HepG2 (cell line): Measurements from ENCODE around the gene ADAR. TPM values are rescaled to one million over a fixed set of nuclear protein-coding genes. Genes with fewer than 3 reads are reported as not detected.

Source experiments
- ATAC-seq: fragments of 200-7000 bp; cut with Tn5 transposase; 3 replicates; pipeline ENCODE4 v1.9.1; 2020; ENCODE audit warnings: mild to moderate bottlenecking, moderate library complexity
- BruUV-seq: library from RNA; stranded (reverse); fragments of 400-500 nt; replicated peaks from 2 replicates; lab custom pipeline; 2021; lab: Mats Ljungman, UMichigan
- CTCF ChIA-PET: fragments of 300-600 bp; formaldehyde crosslinking; extraction: SDS; loops from one replicate; lab custom pipeline; 2021; ENCODE audit warnings: low total read pairs, inconsistent platforms, low intra/inter-chr PET ratio; lab: Yijun Ruan, JAX
- POLR2A ChIA-PET: fragments of 350-600 bp; sonication (Branson Sonifier 250); formaldehyde crosslinking; loops from one replicate; lab custom pipeline; 2020; ENCODE audit warnings: antibody characterized with exemption, inconsistent platforms; lab: Yijun Ruan, JAX
- DNase-seq: peaks from one replicate; pipeline ENCODE4 v3.0.0-alpha.2; 2015; ENCODE audit warnings: low spot score
- FAIRE-seq: peaks from 3 replicates; lab custom pipeline; 2011; peaks lifted over from hg19 to GRCh38; lab: Jason Lieb, UNC
- H2AFZ ChIP-seq: one replicate; pipeline ENCODE4 v1.6.1; 2011; ENCODE audit warnings: low read length, inconsistent platforms
- H3K27ac ChIP-seq: fragments of 300-600 bp; 3 replicates; pipeline ENCODE4 v1.8.0; 2011; ENCODE audit warnings: mixed run types, mild to moderate bottlenecking, mixed read lengths, low read length, inconsistent platforms; ENCODE audit not compliant: insufficient read depth; ENCODE audit errors: extremely low read length
- H3K27me3 ChIP-seq, 2 experiments: fragments of 200-600 bp in 1 of 2; 2 replicates in 1 of 2; 3 replicates in 1 of 2; pipeline versions ENCODE4 v1.6.0 to v1.8.0; 2011; ENCODE audit warnings: low read length in 2 of 2, mild to moderate bottlenecking in 2 of 2, moderate library complexity in 2 of 2, inconsistent platforms in 1 of 2; ENCODE audit not compliant: insufficient read depth in 2 of 2, control insufficient read depth in 1 of 2
- H3K36me3 ChIP-seq, 2 experiments: fragments of 200-600 bp in 1 of 2; replicated peaks in 1 of 2; 2 replicates in 1 of 2; 3 replicates in 1 of 2; pipeline versions ENCODE4 v1.5.1 to v1.8.0; 2011; ENCODE audit warnings: low read length in 2 of 2, inconsistent platforms in 1 of 2; ENCODE audit not compliant: insufficient read depth in 2 of 2, control insufficient read depth in 1 of 2
- H3K4me1 ChIP-seq: 2 replicates; pipeline ENCODE4 v1.5.1; 2012; ENCODE audit warnings: low read length, inconsistent platforms; ENCODE audit not compliant: insufficient read depth
- H3K4me2 ChIP-seq: 2 replicates; pipeline ENCODE4 v1.6.0; 2011; ENCODE audit warnings: low read depth, low read length, inconsistent platforms
- H3K4me3 ChIP-seq, 3 experiments: fragments of 200-600 bp in 1 of 3; sonication (generic), shearing (Covaris generic) in 1 of 3; replicated peaks in 1 of 3; 2 replicates each; pipeline ENCODE4 v1.5.1; 2011 to 2016; ENCODE audit warnings: low read length in 3 of 3, inconsistent platforms in 2 of 3, low read depth in 2 of 3, mild to moderate bottlenecking in 2 of 3, control low read depth in 1 of 3, mixed read lengths in 1 of 3; ENCODE audit not compliant: insufficient read depth in 1 of 3
- H3K79me2 ChIP-seq: one replicate; pipeline ENCODE4 v1.6.1; 2011; ENCODE audit warnings: low read length, inconsistent platforms; ENCODE audit not compliant: insufficient read depth
- H3K9ac ChIP-seq: 2 replicates; pipeline ENCODE4 v1.6.0; 2011; ENCODE audit warnings: mild to moderate bottlenecking, low read depth, low read length, inconsistent platforms; ENCODE audit not compliant: insufficient read depth
- H3K9me3 ChIP-seq: 2 replicates; pipeline ENCODE4 v1.5.1; 2012; ENCODE audit warnings: mild to moderate bottlenecking, low read length
- H4K20me1 ChIP-seq: 2 replicates; pipeline ENCODE4 v1.6.0; 2011; ENCODE audit warnings: inconsistent platforms, mild to moderate bottlenecking, low read length, moderate library complexity; ENCODE audit not compliant: insufficient read depth
- ARNT2 ChIP-seq: sonication (generic); formaldehyde crosslinking; IDR thresholded peaks from 2 replicates; pipeline ENCODE4 v1.8.0; 2022; ENCODE audit warnings: mild to moderate bottlenecking, low read depth, missing genetic modification reagents, moderate library complexity
- DZIP1 ChIP-seq: sonication (generic); formaldehyde crosslinking; IDR thresholded peaks from 2 replicates; pipeline ENCODE4 v1.5.0; 2020; ENCODE audit warnings: mild to moderate bottlenecking, missing genetic modification reagents
- HNF4G ChIP-seq, 2 experiments: sonication (generic) in 1 of 2; formaldehyde crosslinking in 1 of 2; IDR thresholded peaks; 2 replicates each; pipeline versions ENCODE4 v1.4.0 to v1.6.1; 2011 to 2020; ENCODE audit warnings: borderline replicate concordance in 2 of 2, low read depth in 2 of 2, mild to moderate bottlenecking in 2 of 2, low read length in 1 of 2, missing genetic modification reagents in 1 of 2, moderate library complexity in 1 of 2
- PCBP2 ChIP-seq: fragments of 200-400 bp; formaldehyde crosslinking; optimal IDR thresholded peaks from 2 replicates; pipeline ENCODE3; 2018; ENCODE audit warnings: low read length, low read depth; ENCODE audit not compliant: poor library complexity, severe bottlenecking
- PHB2 ChIP-seq: fragments of 450-650 bp; IDR thresholded peaks from 2 replicates; pipeline ENCODE4 v1.6.1; 2018; ENCODE audit not compliant: partially characterized antibody
- SNAI1 ChIP-seq: sonication (generic); formaldehyde crosslinking; IDR thresholded peaks from 2 replicates; pipeline ENCODE4 v1.5.0; 2020; ENCODE audit warnings: mild to moderate bottlenecking, missing genetic modification reagents, borderline replicate concordance
- ZFP1 ChIP-seq: IDR thresholded peaks from 2 replicates; pipeline ENCODE4 v1.6.1; 2016
- ZKSCAN8 ChIP-seq: IDR thresholded peaks from 2 replicates; pipeline ENCODE4 v1.6.1; 2016; ENCODE audit warnings: borderline replicate concordance, missing genetic modification reagents, missing compliant biosample characterization
- ZNF205 ChIP-seq: IDR thresholded peaks from 2 replicates; pipeline ENCODE4 v1.6.1; 2018; ENCODE audit warnings: missing biosample characterization, missing genetic modification reagents
- ZNF3 ChIP-seq: IDR thresholded peaks from 2 replicates; pipeline ENCODE4 v1.7.0; 2017; ENCODE audit warnings: inconsistent platforms
- ZNF530 ChIP-seq: sonication (generic); formaldehyde crosslinking; IDR thresholded peaks from 2 replicates; pipeline ENCODE4 v1.5.0; 2020; ENCODE audit warnings: low read depth, mild to moderate bottlenecking, missing genetic modification reagents
- ZNF773 ChIP-seq: sonication (generic); formaldehyde crosslinking; IDR thresholded peaks from 2 replicates; pipeline ENCODE4 v1.4.0; 2020; ENCODE audit warnings: missing genetic modification reagents, borderline replicate concordance
- ZNF850 ChIP-seq: sonication (generic); formaldehyde crosslinking; conservative IDR thresholded peaks from 2 replicates; pipeline ENCODE4 v1.9.0; 2021; ENCODE audit warnings: mild to moderate bottlenecking, missing genetic modification reagents
- ZNF878 ChIP-seq: sonication (generic); formaldehyde crosslinking; IDR thresholded peaks from 2 replicates; pipeline ENCODE4 v1.8.1; 2023; ENCODE audit warnings: mild to moderate bottlenecking, missing genetic modification reagents, moderate library complexity
- WGBS: methylation state at CpG from one replicate; pipeline ENCODE4 v1.1.6; 2017; ENCODE audit warnings: low lambda C conversion rate; 5-methylcytosine and 5-hydroxymethylcytosine counted together
- in situ Hi-C: cut with HindIII; loops from 2 replicates; pipeline ENCODE4 v1.10.0; 2017; ENCODE audit warnings: low pct_unique_long_range_greater_than_20kb; ENCODE audit not compliant: extremely low pct_ligation_motif_present
- intact Hi-C: fragments of 100-400 bp; cut with micrococcal nuclease; formaldehyde crosslinking; loops from one replicate; pipeline ENCODE4 v1.10.0; 2022; ENCODE audit not compliant: unreplicated experiment
- polyA plus RNA-seq, 8 experiments: library from polyadenylated mRNA; depleted of rRNA in 3 of 8; stranded (reverse) in 7 of 8; unstranded in 1 of 8; fragments of >200 nt; fragmentation: Illumina TruSeq in 4 of 8; extraction: Trizol in 4 of 8; gene quantifications; 2 replicates each; pipeline versions ENCODE4 v1.2.1 to v1.2.3, GENCODE V29; 2011 to 2016; ENCODE audit warnings: low read depth in 4 of 8, missing spikeins in 1 of 8, mixed read lengths in 1 of 8; ENCODE audit not compliant: insufficient read depth in 1 of 8
- total RNA-seq, 5 experiments: library from RNA; depleted of rRNA; stranded (reverse); fragments of >200 nt; fragmentation: Illumina TruSeq; extraction: Trizol; gene quantifications; 2 replicates each; pipeline ENCODE4 v1.2.3, GENCODE V29; 2016; ENCODE audit warnings: low read depth in 1 of 5
- TF ChIP-seq, protein P1 (sequence below): IDR thresholded peaks from 2 replicates; pipeline ENCODE4 v1.6.1; 2012; ENCODE audit warnings: inconsistent platforms

Gene ADAR
- total and polyA plus RNA-seq, 2 of the 13 experiments (the other 11 are each of a cell fraction or from before 2014, with no cell fraction given), result 70.8 to 86.2 TPM

- H2AFZ ChIP-seq, result no peak overlapping the region
- H3K27me3 ChIP-seq, result no peaks in the 10 kb centered on the region
- intact Hi-C loops, result no loop called here
- WGBS, result 95% methylated on average over 1 of the region's 1 CpG
- H3K9me3 ChIP-seq, result no peaks in the 10 kb centered on the region
- in situ Hi-C loops, result no loop called here
- peaks cover 30 to 90% of the 10 kb centered on the region in 2 experiments for H3K36me3 ChIP-seq
- POLR2A ChIA-PET, result interaction anchor here (1.6 kb wide), 1 partner anchor 9 kb away, joined by 6 read pairs; no protein-coding TSS in a partner anchor
- DNase-seq (no peak), FAIRE-seq (no peak)
- no peak overlapping the region for H3K27ac ChIP-seq
- peaks cover 8% of the 10 kb centered on the region for H3K79me2 ChIP-seq
- H3K4me1 ChIP-seq, result 0 out of 2 replicates have a peak, but pooled peaks cover 7% of the 10 kb centered on the region
- peaks cover 8% of the 10 kb centered on the region; the same call in 1 of the 2 replicates for H4K20me1 ChIP-seq
- H3K9ac ChIP-seq, result no peak overlapping the region
- CTCF ChIA-PET, result no interaction called here
- no TSS peak for BruUV-seq
- H3K4me3 ChIP-seq, result no peak overlapping the region
- no peak overlapping the region for H3K4me2 ChIP-seq
- TF ChIP-seq ZKSCAN8 (CRISPR knock-in tag), result no peak
- TF ChIP-seq ZNF3 (CRISPR knock-in tag), result no peak
- no peak for TF ChIP-seq ZNF205 (CRISPR knock-in tag)
- no peak for TF ChIP-seq ZNF878 (CRISPR knock-in tag)
- no peak for TF ChIP-seq ZNF850 (CRISPR knock-in tag)
- TF ChIP-seq ZFP1 (CRISPR knock-in tag), result no peak
- TF ChIP-seq, all 625 proteins: peak for 0
- ATAC-seq, result no peak
Measured at GRCh38 chr1:154595621-154596020, 12.4 kb downstream of the ADAR start.

DNA sequence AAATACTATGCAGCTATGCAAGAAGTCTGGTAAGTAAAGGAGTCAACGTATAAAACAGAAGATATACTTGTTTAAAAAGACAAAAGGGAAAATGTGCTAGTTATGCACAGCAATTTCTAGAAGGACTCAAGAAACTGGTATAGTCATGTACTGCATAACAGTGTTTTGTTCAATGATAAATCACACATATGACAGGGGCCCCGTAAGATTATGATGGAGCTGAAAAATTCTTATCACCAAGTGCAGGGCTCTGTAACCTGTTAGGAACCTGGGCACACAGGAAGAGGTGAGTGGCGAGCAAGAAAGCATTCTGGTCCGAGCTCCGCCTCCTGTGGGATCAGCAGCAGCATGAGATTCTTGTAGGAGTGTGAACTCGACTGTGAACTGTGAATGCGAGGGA lies 13.2 kb downstream of the ADAR start:
- FAIRE-seq, result no peak
- TF ChIP-seq PHB2, result no peak
- TF ChIP-seq SNAI1 (CRISPR knock-in tag), result no peak
- TF ChIP-seq, protein P1, sequence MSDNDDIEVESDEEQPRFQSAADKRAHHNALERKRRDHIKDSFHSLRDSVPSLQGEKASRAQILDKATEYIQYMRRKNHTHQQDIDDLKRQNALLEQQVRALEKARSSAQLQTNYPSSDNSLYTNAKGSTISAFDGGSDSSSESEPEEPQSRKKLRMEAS, result no peak
- no peak for TF ChIP-seq PCBP2
- no peak for TF ChIP-seq ZNF773 (CRISPR knock-in tag)
- no peak for TF ChIP-seq ARNT2
- TF ChIP-seq ZNF530 (CRISPR knock-in tag), result no peak
- TF ChIP-seq HNF4G (IDR thresholded peaks at IDR 0.05; ENCODE audit: borderline replicate concordance, low read depth, low read length), result no peak
- TF ChIP-seq HNF4G (CRISPR knock-in tag; IDR thresholded peaks at IDR 0.05; ENCODE audit: borderline replicate concordance, low read depth), result no peak
- TF ChIP-seq DZIP1 (CRISPR knock-in tag), result no peak

More for the DNA sequence above, 13.2 kb downstream of the ADAR start:
- H3K4me1 ChIP-seq, result 0 out of 2 replicates have a peak, but pooled peaks cover 7% of the 10 kb centered on the region
- intact Hi-C loops (no loop called here), in situ Hi-C loops (no loop called here)
- peaks cover 33 to 96% of the 10 kb centered on the region in 2 experiments for H3K36me3 ChIP-seq
- H3K9ac ChIP-seq, result no peak overlapping the region
- 95% methylated on average over 7 of the region's 7 CpGs for WGBS
- no peak overlapping the region for H3K4me3 ChIP-seq
- no TSS peak for BruUV-seq
- H4K20me1 ChIP-seq, result peaks cover 7% of the 10 kb centered on the region; the same call in 1 of the 2 replicates
- no peak overlapping the region for H3K27ac ChIP-seq
- no peak for ATAC-seq
- H3K27me3 ChIP-seq, result no peaks in the 10 kb centered on the region
- H3K79me2 ChIP-seq, result peaks cover 5% of the 10 kb centered on the region
- ChIA-PET POLR2A (interaction anchor here (1.6 kb wide), 1 partner anchor 10 kb away, joined by 6 read pairs; no protein-coding TSS in a partner anchor), CTCF (no interaction called here)
- H3K4me2 ChIP-seq, result no peak overlapping the region
- DNase-seq, result no peak
- no peaks in the 10 kb centered on the region for H3K9me3 ChIP-seq
- H2AFZ ChIP-seq, result no peak overlapping the region
